Peyer's patch (tissue), 4 donors: Measurements from ENCODE around the gene KDM4C. TPM values are rescaled to one million over a fixed set of nuclear protein-coding genes. Genes with fewer than 3 reads are reported as not detected.

Experiments
- DNase-seq, 3 donors: peaks; one replicate each; pipeline ENCODE4 v3.0.0-alpha.2; 2017 to 2019
- H3K27ac ChIP-seq, 4 donors: fragments of 200-600 bp; sonication (generic); one replicate each; pipeline ENCODE4 v1.5.1; 2016 to 2019
- H3K27me3 ChIP-seq, 2 donors: fragments of 200-600 bp; sonication (generic); one replicate each; pipeline ENCODE4 v1.5.1; 2019
- H3K36me3 ChIP-seq, 3 donors: fragments of 200-600 bp; sonication (generic); one replicate each; pipeline ENCODE4 v1.5.1; 2016 to 2019
- H3K4me1 ChIP-seq, 4 donors: fragments of 200-600 bp; sonication (generic); one replicate each; pipeline ENCODE4 v1.5.1; 2016 to 2019
- H3K4me3 ChIP-seq, 4 donors: fragments of 200-600 bp; sonication (generic); 1 replicate in 3 of 4; 2 replicates in 1 of 4; pipeline ENCODE4 v1.5.1; 2016 to 2019; ENCODE audit warnings: mild to moderate bottlenecking in 1 of 4
- H3K9me3 ChIP-seq, 4 donors: fragments of 200-600 bp; sonication (generic); one replicate each; pipeline ENCODE4 v1.5.1; 2016 to 2019; ENCODE audit warnings: mild to moderate bottlenecking in 1 of 4
- CTCF ChIP-seq, 6 experiments: fragments of 450-650 bp in 4 of 6; fragments of 200-600 bp in 2 of 6; sonication (generic) in 1 of 6; IDR thresholded peaks; one replicate each; pipeline ENCODE4 v1.5.1; 2017 to 2019; ENCODE audit warnings: antibody characterized with exemption in 6 of 6, mild to moderate bottlenecking in 3 of 6, moderate library complexity in 1 of 6
- POLR2A ChIP-seq, 2 donors: fragments of 450-650 bp; IDR thresholded peaks; one replicate each; pipeline ENCODE4 v1.5.1; 2017; ENCODE audit warnings: antibody characterized with exemption in 2 of 2, mild to moderate bottlenecking in 2 of 2, moderate library complexity in 2 of 2
- total RNA-seq, 4 donors: library from RNA; depleted of rRNA; stranded (reverse); fragments of >200 nt; gene quantifications; one replicate each; pipeline ENCODE4 v1.1.0, GENCODE V29; 2016

The KDM4C gene
- total RNA-seq, 4 donors from 2014 or later = 90.7 to 125 (median 107) TPM

DNA sequence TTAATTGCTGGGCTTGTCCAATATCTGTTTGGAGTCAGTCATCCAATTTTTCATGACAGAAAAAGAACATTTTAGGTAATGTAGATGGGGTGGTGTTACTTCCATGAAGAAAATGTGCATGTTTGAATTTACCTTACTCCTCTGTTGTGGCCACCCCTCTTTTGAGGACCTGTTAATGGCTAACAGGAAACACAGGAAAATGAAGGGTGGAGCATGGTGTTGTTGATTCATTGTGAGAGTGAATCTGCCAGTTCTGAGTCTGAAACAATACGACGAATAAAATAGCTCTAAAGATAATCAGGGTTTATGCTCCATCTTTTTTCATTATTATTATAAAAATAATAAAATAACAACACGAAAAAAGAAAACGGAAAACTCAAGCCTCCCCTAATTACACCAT lies 335.3 kb downstream of the KDM4C start:
- no peaks in the 10 kb centered on the region for H3K9me3 ChIP-seq
- H3K36me3 ChIP-seq = no peaks in the 10 kb centered on the region
- H3K27ac ChIP-seq = no peak overlapping the region
- H3K4me1 ChIP-seq = no peaks in the 10 kb centered on the region
- DNase-seq = no peak
- H3K27me3 ChIP-seq = no peaks in the 10 kb centered on the region
- H3K4me3 ChIP-seq = no peak overlapping the region
- TF ChIP-seq CTCF (IDR thresholded peaks at IDR 0.05) (no peak), POLR2A (IDR thresholded peaks at IDR 0.05) (no peak)

DNA sequence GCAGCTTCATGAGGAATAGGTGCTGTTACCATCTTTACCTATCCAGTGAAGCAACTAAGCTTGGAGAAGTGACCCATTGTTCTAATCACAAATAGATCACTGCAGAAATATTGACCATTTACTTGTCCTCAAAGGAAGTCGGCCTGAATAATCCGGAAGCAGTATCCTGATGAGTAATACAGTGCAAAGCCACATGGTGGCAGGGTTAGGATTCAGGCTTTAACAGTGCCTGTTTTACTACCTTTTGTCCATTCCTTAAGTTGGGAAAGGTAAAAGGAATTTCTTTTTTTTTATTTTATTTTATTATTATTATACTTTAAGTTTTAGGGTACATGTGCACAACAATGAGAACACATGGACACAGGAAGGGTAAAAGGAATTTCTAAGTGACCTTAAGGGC lies 336.3 kb downstream of the KDM4C start:
- Histone ChIP-seq H3K27me3 (no peaks in the 10 kb centered on the region), H3K9me3 (no peaks in the 10 kb centered on the region), H3K4me1 (no peaks in the 10 kb centered on the region), H3K36me3 (no peaks in the 10 kb centered on the region), H3K4me3 (no peak overlapping the region), H3K27ac (no peak overlapping the region)
- DNase-seq = no peak
- TF ChIP-seq CTCF (IDR thresholded peaks at IDR 0.05) = peak in 3 of 6 experiments; percentile 9 to 26 (median 9)
- TF ChIP-seq POLR2A (IDR thresholded peaks at IDR 0.05) = no peak

DNA sequence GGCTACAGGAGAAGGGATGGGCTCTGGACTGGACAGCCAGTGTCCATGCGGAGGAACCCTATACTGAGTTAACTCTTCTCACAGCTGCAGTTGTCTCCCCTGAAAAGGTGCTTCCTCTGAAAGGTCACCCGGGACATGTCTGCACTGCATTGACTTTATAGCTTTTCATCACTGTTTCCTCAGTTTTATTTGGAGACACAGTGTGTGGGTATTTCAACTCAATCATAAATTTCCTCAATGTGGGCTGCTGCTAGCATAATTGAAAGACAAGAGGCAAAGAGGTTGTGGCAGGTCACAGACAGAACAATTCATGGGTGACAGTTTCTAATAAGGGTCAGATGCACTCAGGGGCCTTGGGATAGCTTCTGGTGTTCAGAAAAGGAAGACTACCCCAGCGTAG lies 336.8 kb downstream of the KDM4C start:
- H3K4me1 ChIP-seq = no peaks in the 10 kb centered on the region
- H3K27ac ChIP-seq = no peak overlapping the region
- DNase-seq = no peak
- H3K4me3 ChIP-seq = no peak overlapping the region
- no peaks in the 10 kb centered on the region for H3K9me3 ChIP-seq
- H3K27me3 ChIP-seq = no peaks in the 10 kb centered on the region
- no peak for TF ChIP-seq CTCF (IDR thresholded peaks at IDR 0.05)
- TF ChIP-seq POLR2A (IDR thresholded peaks at IDR 0.05) = no peak
- H3K36me3 ChIP-seq = peaks cover 0 to under 1% (median 0%) of the 10 kb centered on the region in 3 donors

DNA sequence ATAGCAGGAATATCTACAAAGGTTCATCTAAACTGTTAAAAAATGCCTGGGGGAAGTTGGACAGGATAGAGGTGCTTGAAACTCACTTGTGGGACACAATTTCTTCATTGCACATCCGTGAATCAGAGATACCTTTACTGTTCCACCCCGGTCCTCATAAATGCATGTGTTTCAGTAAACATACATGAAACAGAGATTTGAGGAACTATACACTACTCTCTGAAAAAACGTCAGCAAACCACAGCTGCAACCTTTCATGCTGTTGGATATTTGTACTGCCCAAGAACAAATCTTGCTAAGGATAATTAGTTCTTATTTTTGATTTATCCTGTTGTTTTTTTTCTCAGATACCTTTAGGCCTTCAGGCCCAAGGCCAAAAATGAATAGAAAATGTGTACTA lies 337.3 kb downstream of the KDM4C start:
- Histone ChIP-seq H3K9me3 (no peaks in the 10 kb centered on the region), H3K4me1 (no peaks in the 10 kb centered on the region), H3K36me3 (peaks cover 0 to 6% (median 0%) of the 10 kb centered on the region in 3 donors), H3K27me3 (no peaks in the 10 kb centered on the region), H3K4me3 (no peak overlapping the region), H3K27ac (no peak overlapping the region)
- TF ChIP-seq CTCF (IDR thresholded peaks at IDR 0.05) = no peak
- no peak for TF ChIP-seq POLR2A (IDR thresholded peaks at IDR 0.05)
- no peak for DNase-seq

DNA sequence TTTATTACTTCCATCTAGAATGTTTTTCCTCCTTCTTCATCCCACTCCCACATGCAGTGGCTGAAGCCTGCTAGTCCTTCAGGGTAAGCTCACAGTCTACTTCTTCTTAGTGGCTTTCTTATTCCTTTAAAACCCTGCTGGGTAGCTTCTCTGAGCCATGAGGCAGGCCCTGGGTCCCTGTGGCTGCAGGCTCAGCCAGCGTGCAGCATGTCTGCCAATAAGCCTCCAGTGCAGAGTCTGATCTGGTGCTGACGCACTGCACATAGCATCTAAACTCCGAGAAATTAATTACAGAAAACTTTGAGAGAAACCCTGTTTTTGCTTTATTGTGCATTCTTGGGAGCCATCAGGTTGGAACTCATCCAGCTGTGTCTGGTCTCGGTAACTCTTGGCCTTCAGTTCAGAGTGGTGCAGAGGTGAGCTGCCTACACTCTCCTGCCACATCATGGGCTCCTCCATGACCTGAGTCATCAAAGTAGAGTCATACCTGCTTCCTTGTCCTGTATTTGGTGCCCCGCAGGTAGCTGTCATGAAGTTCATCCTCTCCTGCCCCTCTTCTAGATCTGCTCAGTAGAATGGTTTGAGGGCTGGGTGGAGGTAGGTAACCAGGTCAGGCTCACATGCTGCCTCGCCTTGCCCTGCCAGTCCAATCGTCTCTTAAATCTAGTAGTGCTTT lies 339.4 kb downstream of the KDM4C start:
- H3K4me1 ChIP-seq = no peaks in the 10 kb centered on the region
- DNase-seq = no peak
- TF ChIP-seq CTCF (IDR thresholded peaks at IDR 0.05) = no peak
- no peak for TF ChIP-seq POLR2A (IDR thresholded peaks at IDR 0.05)
- peaks cover 0 to 6% (median 0%) of the 10 kb centered on the region in 3 donors for H3K36me3 ChIP-seq
- H3K27me3 ChIP-seq = no peaks in the 10 kb centered on the region
- no peak overlapping the region for H3K4me3 ChIP-seq
- H3K27ac ChIP-seq = no peak overlapping the region
- no peaks in the 10 kb centered on the region for H3K9me3 ChIP-seq
